K562 (cell line): Measurements from ENCODE around the gene MBNL1. TPM values are rescaled to one million over a fixed set of nuclear protein-coding genes. Genes with fewer than 3 reads are reported as not detected.
A peak's percentile ranks its signal among the peaks of the same experiment; 100 is the strongest.

ENCODE experiments used
- ELF2 ChIP-seq: fragments of 250-450 bp; sonication (Bioruptor Pico); IDR thresholded peaks from 2 replicates; pipeline ENCODE4 v1.5.0; 2021; ENCODE audit warnings: mild to moderate bottlenecking
- L3MBTL2 ChIP-seq: fragments of 450-650 bp; IDR thresholded peaks from 2 replicates; pipeline ENCODE4 v1.6.1; 2016; ENCODE audit warnings: mild to moderate bottlenecking, moderate library complexity
- NFATC3 ChIP-seq: fragments of 450-650 bp; IDR thresholded peaks from 2 replicates; pipeline ENCODE4 v1.6.1; 2017; ENCODE audit warnings: mild to moderate bottlenecking
- PCBP1 ChIP-seq: fragments of 200-400 bp; formaldehyde crosslinking; IDR thresholded peaks from 2 replicates; pipeline ENCODE4 v1.6.1; 2018; ENCODE audit warnings: mild to moderate bottlenecking, low read depth, low read length; ENCODE audit not compliant: poor library complexity, severe bottlenecking
- PRPF4 ChIP-seq: fragments of 200-400 bp; formaldehyde crosslinking; IDR thresholded peaks from one replicate; pipeline ENCODE4 v1.6.1; 2017; ENCODE audit warnings: low read length, low read depth, mild to moderate bottlenecking; ENCODE audit not compliant: insufficient read depth, poor library complexity, severe bottlenecking
- TRIM24 ChIP-seq, 2 experiments: fragments of 450-650 bp; IDR thresholded peaks; 2 replicates each; pipeline ENCODE4 v1.6.1; 2016
- ZNF316 ChIP-seq: fragments of 450-650 bp; IDR thresholded peaks from 2 replicates; pipeline ENCODE4 v1.6.1; 2016
- polyA plus RNA-seq, 8 experiments: library from polyadenylated mRNA; depleted of rRNA in 4 of 8; stranded (reverse) in 5 of 8; unstranded in 3 of 8; fragments of >200 nt; fragmentation: Nextera tagmentation in 2 of 8; fragmentation: Illumina TruSeq in 1 of 8; extraction: Ambion mirVana in 2 of 8; extraction: Trizol in 1 of 8; gene quantifications; 2 replicates each; pipeline versions ENCODE4 v1.2.1 to v1.2.3, GENCODE V29; 2011 to 2014; ENCODE audit warnings: inconsistent platforms in 1 of 8, missing spikeins in 1 of 8
- total RNA-seq, 7 experiments: library from RNA; depleted of rRNA in 6 of 7; stranded (reverse); fragments of >200 nt in 6 of 7; fragmentation: Illumina TruSeq in 2 of 7; extraction: Trizol in 2 of 7; gene quantifications; 2 replicates each; pipeline versions ENCODE4 v1.2.1 to v1.2.3, GENCODE V29; 2011 to 2021; ENCODE audit warnings: low replicate concordance in 1 of 7
- TF ChIP-seq, protein P1 (sequence below): fragments of 450-650 bp; IDR thresholded peaks from 2 replicates; pipeline ENCODE4 v1.6.1; 2016; ENCODE audit warnings: mild to moderate bottlenecking, moderate library complexity
- TF ChIP-seq, protein P2 (sequence below), 2 experiments: fragments of 450-650 bp; IDR thresholded peaks; 2 replicates each; pipeline ENCODE4 v1.6.1; 2016; ENCODE audit warnings: mild to moderate bottlenecking in 2 of 2, borderline replicate concordance in 1 of 2, low read depth in 1 of 2, moderate library complexity in 1 of 2

The MBNL1 gene
- total and polyA plus RNA-seq, 9 of the 15 experiments (the other 6 are each of a cell fraction or from before 2014, with no cell fraction given) = 70.3 to 243 (median 220) TPM

DNA sequence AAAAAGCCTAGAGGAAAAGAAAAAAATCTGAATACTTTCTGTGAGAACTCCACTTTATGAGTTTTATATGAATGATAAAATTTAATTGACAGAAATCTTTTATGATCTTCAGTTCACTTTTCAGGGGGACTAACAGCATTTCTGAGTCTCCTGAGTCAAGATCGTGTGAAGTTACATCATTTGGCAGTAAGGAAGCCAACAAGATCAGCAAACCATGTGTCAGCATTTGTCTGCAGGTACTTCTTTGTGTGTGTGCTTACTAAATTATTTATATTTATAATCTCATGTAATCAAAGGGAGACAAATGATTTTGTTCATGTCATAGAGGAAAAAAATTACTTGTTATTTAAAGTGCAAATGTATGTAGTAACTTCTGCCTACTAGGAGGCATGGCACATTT is 217.6 kb downstream of the MBNL1 start (continued):
- TF ChIP-seq, protein P1, sequence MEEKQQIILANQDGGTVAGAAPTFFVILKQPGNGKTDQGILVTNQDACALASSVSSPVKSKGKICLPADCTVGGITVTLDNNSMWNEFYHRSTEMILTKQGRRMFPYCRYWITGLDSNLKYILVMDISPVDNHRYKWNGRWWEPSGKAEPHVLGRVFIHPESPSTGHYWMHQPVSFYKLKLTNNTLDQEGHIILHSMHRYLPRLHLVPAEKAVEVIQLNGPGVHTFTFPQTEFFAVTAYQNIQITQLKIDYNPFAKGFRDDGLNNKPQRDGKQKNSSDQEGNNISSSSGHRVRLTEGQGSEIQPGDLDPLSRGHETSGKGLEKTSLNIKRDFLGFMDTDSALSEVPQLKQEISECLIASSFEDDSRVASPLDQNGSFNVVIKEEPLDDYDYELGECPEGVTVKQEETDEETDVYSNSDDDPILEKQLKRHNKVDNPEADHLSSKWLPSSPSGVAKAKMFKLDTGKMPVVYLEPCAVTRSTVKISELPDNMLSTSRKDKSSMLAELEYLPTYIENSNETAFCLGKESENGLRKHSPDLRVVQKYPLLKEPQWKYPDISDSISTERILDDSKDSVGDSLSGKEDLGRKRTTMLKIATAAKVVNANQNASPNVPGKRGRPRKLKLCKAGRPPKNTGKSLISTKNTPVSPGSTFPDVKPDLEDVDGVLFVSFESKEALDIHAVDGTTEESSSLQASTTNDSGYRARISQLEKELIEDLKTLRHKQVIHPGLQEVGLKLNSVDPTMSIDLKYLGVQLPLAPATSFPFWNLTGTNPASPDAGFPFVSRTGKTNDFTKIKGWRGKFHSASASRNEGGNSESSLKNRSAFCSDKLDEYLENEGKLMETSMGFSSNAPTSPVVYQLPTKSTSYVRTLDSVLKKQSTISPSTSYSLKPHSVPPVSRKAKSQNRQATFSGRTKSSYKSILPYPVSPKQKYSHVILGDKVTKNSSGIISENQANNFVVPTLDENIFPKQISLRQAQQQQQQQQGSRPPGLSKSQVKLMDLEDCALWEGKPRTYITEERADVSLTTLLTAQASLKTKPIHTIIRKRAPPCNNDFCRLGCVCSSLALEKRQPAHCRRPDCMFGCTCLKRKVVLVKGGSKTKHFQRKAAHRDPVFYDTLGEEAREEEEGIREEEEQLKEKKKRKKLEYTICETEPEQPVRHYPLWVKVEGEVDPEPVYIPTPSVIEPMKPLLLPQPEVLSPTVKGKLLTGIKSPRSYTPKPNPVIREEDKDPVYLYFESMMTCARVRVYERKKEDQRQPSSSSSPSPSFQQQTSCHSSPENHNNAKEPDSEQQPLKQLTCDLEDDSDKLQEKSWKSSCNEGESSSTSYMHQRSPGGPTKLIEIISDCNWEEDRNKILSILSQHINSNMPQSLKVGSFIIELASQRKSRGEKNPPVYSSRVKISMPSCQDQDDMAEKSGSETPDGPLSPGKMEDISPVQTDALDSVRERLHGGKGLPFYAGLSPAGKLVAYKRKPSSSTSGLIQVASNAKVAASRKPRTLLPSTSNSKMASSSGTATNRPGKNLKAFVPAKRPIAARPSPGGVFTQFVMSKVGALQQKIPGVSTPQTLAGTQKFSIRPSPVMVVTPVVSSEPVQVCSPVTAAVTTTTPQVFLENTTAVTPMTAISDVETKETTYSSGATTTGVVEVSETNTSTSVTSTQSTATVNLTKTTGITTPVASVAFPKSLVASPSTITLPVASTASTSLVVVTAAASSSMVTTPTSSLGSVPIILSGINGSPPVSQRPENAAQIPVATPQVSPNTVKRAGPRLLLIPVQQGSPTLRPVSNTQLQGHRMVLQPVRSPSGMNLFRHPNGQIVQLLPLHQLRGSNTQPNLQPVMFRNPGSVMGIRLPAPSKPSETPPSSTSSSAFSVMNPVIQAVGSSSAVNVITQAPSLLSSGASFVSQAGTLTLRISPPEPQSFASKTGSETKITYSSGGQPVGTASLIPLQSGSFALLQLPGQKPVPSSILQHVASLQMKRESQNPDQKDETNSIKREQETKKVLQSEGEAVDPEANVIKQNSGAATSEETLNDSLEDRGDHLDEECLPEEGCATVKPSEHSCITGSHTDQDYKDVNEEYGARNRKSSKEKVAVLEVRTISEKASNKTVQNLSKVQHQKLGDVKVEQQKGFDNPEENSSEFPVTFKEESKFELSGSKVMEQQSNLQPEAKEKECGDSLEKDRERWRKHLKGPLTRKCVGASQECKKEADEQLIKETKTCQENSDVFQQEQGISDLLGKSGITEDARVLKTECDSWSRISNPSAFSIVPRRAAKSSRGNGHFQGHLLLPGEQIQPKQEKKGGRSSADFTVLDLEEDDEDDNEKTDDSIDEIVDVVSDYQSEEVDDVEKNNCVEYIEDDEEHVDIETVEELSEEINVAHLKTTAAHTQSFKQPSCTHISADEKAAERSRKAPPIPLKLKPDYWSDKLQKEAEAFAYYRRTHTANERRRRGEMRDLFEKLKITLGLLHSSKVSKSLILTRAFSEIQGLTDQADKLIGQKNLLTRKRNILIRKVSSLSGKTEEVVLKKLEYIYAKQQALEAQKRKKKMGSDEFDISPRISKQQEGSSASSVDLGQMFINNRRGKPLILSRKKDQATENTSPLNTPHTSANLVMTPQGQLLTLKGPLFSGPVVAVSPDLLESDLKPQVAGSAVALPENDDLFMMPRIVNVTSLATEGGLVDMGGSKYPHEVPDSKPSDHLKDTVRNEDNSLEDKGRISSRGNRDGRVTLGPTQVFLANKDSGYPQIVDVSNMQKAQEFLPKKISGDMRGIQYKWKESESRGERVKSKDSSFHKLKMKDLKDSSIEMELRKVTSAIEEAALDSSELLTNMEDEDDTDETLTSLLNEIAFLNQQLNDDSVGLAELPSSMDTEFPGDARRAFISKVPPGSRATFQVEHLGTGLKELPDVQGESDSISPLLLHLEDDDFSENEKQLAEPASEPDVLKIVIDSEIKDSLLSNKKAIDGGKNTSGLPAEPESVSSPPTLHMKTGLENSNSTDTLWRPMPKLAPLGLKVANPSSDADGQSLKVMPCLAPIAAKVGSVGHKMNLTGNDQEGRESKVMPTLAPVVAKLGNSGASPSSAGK = peak; percentile 35; the same call in 1 of the 2 replicates
- TF ChIP-seq PRPF4 (no peak), PCBP1 (no peak), NFATC3 (no peak), TRIM24 (IDR thresholded peaks at IDR 0.05) (peak in 1 of 2 experiments; percentile 32; a peak in 1 of 4 replicates), L3MBTL2 (0 out of 2 replicates have a peak, but pooled peaks have one; percentile 38), ELF2 (CRISPR knock-in tag) (no peak), ZNF316 (peak; percentile 39; the same call in 1 of the 2 replicates)
- TF ChIP-seq, protein P2, sequence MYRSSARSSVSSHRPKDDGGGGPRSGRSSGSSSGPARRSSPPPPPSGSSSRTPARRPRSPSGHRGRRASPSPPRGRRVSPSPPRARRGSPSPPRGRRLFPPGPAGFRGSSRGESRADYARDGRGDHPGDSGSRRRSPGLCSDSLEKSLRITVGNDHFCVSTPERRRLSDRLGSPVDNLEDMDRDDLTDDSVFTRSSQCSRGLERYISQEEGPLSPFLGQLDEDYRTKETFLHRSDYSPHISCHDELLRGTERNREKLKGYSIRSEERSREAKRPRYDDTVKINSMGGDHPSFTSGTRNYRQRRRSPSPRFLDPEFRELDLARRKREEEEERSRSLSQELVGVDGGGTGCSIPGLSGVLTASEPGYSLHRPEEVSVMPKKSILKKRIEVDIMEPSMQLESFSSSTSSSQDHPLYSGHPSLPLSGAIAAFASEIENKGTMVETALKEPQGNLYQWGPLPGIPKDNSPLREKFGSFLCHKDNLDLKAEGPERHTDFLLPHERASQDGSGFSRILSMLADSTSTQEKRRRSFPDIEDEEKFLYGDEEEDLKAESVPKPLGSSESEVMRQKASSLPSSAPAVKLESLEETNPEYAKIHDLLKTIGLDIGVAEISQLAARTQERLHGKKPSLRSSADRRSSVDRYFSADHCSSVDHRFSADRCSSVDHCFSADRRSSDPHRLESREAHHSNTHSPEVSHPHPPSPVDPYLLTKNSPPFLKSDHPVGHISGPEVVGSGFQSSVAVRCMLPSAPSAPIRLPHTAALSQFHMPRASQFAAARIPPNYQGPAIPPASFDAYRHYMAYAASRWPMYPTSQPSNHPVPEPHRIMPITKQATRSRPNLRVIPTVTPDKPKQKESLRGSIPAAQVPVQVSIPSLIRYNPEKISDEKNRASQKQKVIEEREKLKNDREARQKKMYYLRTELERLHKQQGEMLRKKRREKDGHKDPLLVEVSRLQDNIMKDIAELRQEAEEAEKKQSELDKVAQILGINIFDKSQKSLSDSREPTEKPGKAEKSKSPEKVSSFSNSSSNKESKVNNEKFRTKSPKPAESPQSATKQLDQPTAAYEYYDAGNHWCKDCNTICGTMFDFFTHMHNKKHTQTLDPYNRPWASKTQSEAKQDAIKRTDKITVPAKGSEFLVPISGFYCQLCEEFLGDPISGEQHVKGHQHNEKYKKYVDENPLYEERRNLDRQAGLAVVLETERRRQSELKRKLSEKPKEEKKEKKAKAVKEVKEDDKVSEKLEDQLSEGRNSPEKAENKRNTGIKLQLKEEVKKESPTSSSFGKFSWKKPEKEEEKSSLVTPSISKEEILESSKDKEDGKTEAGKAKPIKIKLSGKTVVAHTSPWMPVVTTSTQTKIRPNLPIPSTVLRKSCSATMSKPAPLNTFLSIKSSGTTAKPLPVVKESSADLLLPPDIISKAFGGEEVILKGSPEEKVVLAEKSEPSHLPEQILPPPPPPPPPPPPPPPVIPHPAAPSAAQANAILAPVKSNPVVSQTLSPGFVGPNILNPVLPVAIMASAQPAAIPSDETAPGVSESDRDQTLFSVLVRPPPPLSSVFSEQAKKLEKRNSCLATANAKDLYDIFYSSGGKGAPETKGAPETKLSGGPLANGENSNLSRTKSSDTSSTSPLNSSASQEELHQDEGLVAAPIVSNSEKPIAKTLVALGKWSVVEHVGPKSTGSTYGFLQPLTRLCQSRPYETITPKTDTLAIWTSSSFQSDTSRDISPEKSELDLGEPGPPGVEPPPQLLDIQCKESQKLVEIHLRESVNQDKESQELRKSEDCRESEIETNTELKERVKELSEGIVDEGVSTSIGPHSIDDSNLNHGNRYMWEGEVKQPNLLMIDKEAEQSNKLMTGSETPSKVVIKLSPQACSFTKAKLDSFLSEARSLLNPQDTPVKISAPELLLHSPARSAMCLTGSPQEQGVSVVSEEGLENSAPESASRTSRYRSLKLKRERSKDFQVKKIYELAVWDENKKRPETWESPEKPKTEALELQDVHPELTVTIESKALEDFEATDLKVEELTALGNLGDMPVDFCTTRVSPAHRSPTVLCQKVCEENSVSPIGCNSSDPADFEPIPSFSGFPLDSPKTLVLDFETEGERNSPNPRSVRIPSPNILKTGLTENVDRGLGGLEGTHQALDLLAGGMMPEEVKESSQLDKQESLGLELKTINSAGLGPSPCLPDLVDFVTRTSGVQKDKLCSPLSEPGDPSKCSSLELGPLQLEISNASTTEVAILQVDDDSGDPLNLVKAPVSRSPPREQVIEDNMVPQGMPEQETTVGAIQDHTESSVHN (IDR thresholded peaks at IDR 0.05; ENCODE audit: borderline replicate concordance in 1 of 2, low read depth in 1 of 2) = no peak
